ENCODE results near the gene ENOX1. TPM values are rescaled to one million over a fixed set of nuclear protein-coding genes. Genes with fewer than 3 reads are reported as not detected.

Gene ENOX1
- total and polyA plus RNA-seq, 2 of the 13 experiments (the other 11 are each of a cell fraction or from before 2014, with no cell fraction given) = not detected

- ATAC-seq = no peak
- H3K27me3 ChIP-seq (ENCODE audit: control insufficient read depth in 1 of 2, insufficient read depth in 2 of 2, low read length in 2 of 2) = no peaks in the 10 kb centered on the region
- H3K9ac ChIP-seq (ENCODE audit: insufficient read depth, low read depth, low read length) = no peak overlapping the region
- ChIA-PET CTCF (ENCODE audit: low intra/inter-chr PET ratio, low total read pairs) (no interaction called here), POLR2A (no interaction called here)
- BruUV-seq (replicated peaks) = no TSS peak
- no peaks in the 10 kb centered on the region for H3K4me1 ChIP-seq (ENCODE audit: insufficient read depth, low read length)
- H3K9me3 ChIP-seq (ENCODE audit: low read length) = no peaks in the 10 kb centered on the region
- no peaks in the 10 kb centered on the region for H4K20me1 ChIP-seq (ENCODE audit: insufficient read depth, low read length)
- no peak overlapping the region for H3K4me2 ChIP-seq (ENCODE audit: low read depth, low read length)
- no peaks in the 10 kb centered on the region for H3K79me2 ChIP-seq (ENCODE audit: insufficient read depth, low read length)
- DNase-seq (ENCODE audit: low spot score) = no peak
- H3K36me3 ChIP-seq (replicated peaks in 1 of 2; ENCODE audit: control insufficient read depth in 1 of 2, insufficient read depth in 2 of 2, low read length in 2 of 2) = no peaks in the 10 kb centered on the region
- intact Hi-C loops (cut with micrococcal nuclease; ENCODE audit: unreplicated experiment) (no loop called here), in situ Hi-C loops (cut with HindIII; ENCODE audit: extremely low pct_ligation_motif_present, low pct_unique_long_range_greater_than_20kb) (no loop called here)
- TF ChIP-seq ZNF558 (CRISPR knock-in tag; IDR thresholded peaks at IDR 0.05; ENCODE audit: borderline replicate concordance) = no peak
- TF ChIP-seq NCOA1 (CRISPR knock-in tag; IDR thresholded peaks at IDR 0.05) = no peak
- TF ChIP-seq ZNF652 (CRISPR knock-in tag; IDR thresholded peaks at IDR 0.05; ENCODE audit: borderline replicate concordance, low read depth) = no peak
- no peak for TF ChIP-seq ZNF609 (CRISPR knock-in tag; IDR thresholded peaks at IDR 0.05; ENCODE audit: borderline replicate concordance)
- no peak for TF ChIP-seq ZNF674 (CRISPR knock-in tag; IDR thresholded peaks at IDR 0.05; ENCODE audit: low read depth)
- no peak for TF ChIP-seq GABPB1 (CRISPR knock-in tag; IDR thresholded peaks at IDR 0.05)
- no peak for TF ChIP-seq ATF1 (CRISPR knock-in tag; IDR thresholded peaks at IDR 0.05)
- TF ChIP-seq SNRNP70 (IDR thresholded peaks at IDR 0.05; ENCODE audit: low read depth, low read length) = no peak
- TF ChIP-seq TEAD2 (CRISPR knock-in tag; IDR thresholded peaks at IDR 0.05) = no peak
- no peak for TF ChIP-seq ZSCAN20 (CRISPR knock-in tag; IDR thresholded peaks at IDR 0.05; ENCODE audit: borderline replicate concordance)
- no peak for TF ChIP-seq ZNF44 (CRISPR knock-in tag; IDR thresholded peaks at IDR 0.05)
- TF ChIP-seq ZNF224 (CRISPR knock-in tag; IDR thresholded peaks at IDR 0.05) = no peak
- no peak for TF ChIP-seq MIXL1 (CRISPR knock-in tag; IDR thresholded peaks at IDR 0.05)
- TF ChIP-seq ZBTB3 (CRISPR knock-in tag; IDR thresholded peaks at IDR 0.05; ENCODE audit: borderline replicate concordance, low read depth) = no peak
- TF ChIP-seq ZFX (CRISPR knock-in tag; IDR thresholded peaks at IDR 0.05; ENCODE audit: low read depth) = no peak
- FAIRE-seq = no peak
- H2AFZ ChIP-seq (ENCODE audit: low read length) = no peak overlapping the region
- H3K27ac ChIP-seq (ENCODE audit: extremely low read length, insufficient read depth, low read length) = no peak overlapping the region
- H3K4me3 ChIP-seq (replicated peaks in 1 of 3; ENCODE audit: insufficient read depth in 1 of 3, low read depth in 2 of 3, low read length in 3 of 3) = no peak overlapping the region
Observed at GRCh38 chr13:43579321-43579720, 207.5 kb downstream of the ENOX1 start.

Measured in HepG2 (cell line).